ENCODE data around the gene UNC13B. TPM values are rescaled to one million over a fixed set of nuclear protein-coding genes. Genes with fewer than 3 reads are reported as not detected.

Gene UNC13B
- total RNA-seq, 1 experiment from 2014 or later = 49.3 TPM

- TF ChIP-seq ARID4B (CRISPR knock-in tag; IDR thresholded peaks at IDR 0.05; ENCODE audit: borderline replicate concordance) (peak; percentile 71; the same call in 1 of the 2 replicates), OVOL2 (CRISPR knock-in tag; IDR thresholded peaks at IDR 0.05; ENCODE audit: borderline replicate concordance) (no peak), ZNF317 (CRISPR knock-in tag; IDR thresholded peaks at IDR 0.05; ENCODE audit: borderline replicate concordance, low read depth) (0 out of 2 replicates have a peak, but pooled peaks have one; percentile 23), GABPB1 (CRISPR knock-in tag; IDR thresholded peaks at IDR 0.05) (peak; percentile 32; the same call in 1 of the 2 replicates), PRDM15 (CRISPR knock-in tag; IDR thresholded peaks at IDR 0.05) (peak; percentile 38), USF1 (CRISPR knock-in tag; IDR thresholded peaks at IDR 0.05) (peak; percentile 46; the same call in 1 of the 2 replicates)
These were observed at the start of gene UNC13B (continued) for GRCh38 chr9:35161713-35162604.

- Mint-ChIP-seq H3K4me1 (peaks cover 36% of the 10 kb centered on the region), H3K27ac (peak overlapping the region; percentile 75), H3K36me3 (no peaks in the 10 kb centered on the region), H3K4me3 (peak overlapping the region; percentile 71), H3K9me3 (no peaks in the 10 kb centered on the region), H3K27me3 (ENCODE audit: low read depth) (no peaks in the 10 kb centered on the region)
- ChIA-PET CTCF (interaction anchor here (1.2 to 2.0 kb wide), 8 partner anchors 9 to 584 kb away, joined by 3 to 12 read pairs (median 6); partner anchors contain the start of genes PIGO and STOML2), POLR2A (interaction anchor here (1.1 to 1.8 kb wide), 3 partner anchors 9 to 577 kb away, joined by 4 to 5 read pairs (median 5); partner anchors contain the start of genes FANCG and STOML2)
- ATAC-seq = no peak
- DNase-seq (ENCODE audit: low spot score) = no peak
- TF ChIP-seq SMAD4 (CRISPR knock-in tag; IDR thresholded peaks at IDR 0.05) (no peak), PREB (CRISPR knock-in tag; IDR thresholded peaks at IDR 0.05; ENCODE audit: borderline replicate concordance) (no peak), JUN (CRISPR knock-in tag; IDR thresholded peaks at IDR 0.05) (no peak), E2F1 (CRISPR knock-in tag; IDR thresholded peaks at IDR 0.05) (no peak), ZNF425 (CRISPR knock-in tag; conservative IDR thresholded peaks at IDR 0.05) (no peak), ATF6 (CRISPR knock-in tag; IDR thresholded peaks at IDR 0.05) (no peak), ATF2 (CRISPR knock-in tag; IDR thresholded peaks at IDR 0.05; ENCODE audit: borderline replicate concordance, low read depth) (no peak), MYBL2 (CRISPR knock-in tag; IDR thresholded peaks at IDR 0.05) (no peak)
These were observed 49.4 kb upstream of the UNC13B start for GRCh38 chr9:35112257-35113020.
